Measurements from ENCODE around the gene HMGN4. TPM values are rescaled to one million over a fixed set of nuclear protein-coding genes. Genes with fewer than 3 reads are reported as not detected.

The HMGN4 gene
- total and polyA plus RNA-seq, 9 of the 15 experiments (the other 6 are each of a cell fraction or from before 2014, with no cell fraction given): 35.4 to 134 (median 94.1) TPM

DNA sequence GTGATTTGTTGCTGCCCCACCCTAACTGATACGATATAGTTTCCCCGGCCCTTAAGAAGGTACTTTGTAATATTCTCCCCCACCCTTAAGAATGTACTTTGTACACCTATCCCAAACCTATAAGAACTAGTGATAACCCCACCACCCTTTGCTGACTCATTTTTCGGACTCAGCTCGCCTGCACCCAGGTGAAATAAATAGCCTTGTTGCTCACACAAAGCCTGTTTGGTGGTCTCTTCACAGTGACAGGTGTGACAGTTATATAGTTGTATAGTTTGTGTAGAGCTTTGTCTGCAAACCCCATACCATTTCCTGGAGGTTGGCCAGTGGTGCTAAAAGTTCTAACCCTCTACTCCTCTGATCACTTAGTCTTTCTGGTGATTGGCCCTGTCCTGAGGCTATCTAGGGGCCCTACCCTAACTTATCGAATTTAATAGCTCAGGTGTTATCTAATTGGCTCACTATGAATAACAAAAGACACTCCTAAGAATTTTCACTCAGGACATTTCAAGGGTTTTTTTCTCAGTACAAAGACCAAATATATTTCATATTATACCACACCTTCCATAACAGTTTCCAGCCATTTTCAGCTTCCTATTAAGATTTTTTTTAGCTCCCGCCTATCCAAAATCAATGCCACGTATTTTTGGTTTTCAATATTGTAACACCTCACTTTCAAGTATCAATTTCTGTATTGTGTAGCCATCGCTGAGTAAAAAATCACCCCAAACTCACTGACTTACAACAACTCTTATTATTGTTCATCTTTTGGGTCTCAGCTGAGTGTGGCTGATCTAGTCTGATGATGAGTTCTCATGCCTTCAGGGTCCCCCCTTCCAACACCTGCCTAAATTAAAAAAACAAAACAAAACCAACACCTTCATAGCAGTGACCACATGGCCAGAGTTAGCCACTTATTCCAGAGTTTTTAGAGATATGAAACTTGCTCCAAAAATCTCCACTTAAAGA, 47.9 kb upstream of the HMGN4 start:
- TF ChIP-seq, protein P1, sequence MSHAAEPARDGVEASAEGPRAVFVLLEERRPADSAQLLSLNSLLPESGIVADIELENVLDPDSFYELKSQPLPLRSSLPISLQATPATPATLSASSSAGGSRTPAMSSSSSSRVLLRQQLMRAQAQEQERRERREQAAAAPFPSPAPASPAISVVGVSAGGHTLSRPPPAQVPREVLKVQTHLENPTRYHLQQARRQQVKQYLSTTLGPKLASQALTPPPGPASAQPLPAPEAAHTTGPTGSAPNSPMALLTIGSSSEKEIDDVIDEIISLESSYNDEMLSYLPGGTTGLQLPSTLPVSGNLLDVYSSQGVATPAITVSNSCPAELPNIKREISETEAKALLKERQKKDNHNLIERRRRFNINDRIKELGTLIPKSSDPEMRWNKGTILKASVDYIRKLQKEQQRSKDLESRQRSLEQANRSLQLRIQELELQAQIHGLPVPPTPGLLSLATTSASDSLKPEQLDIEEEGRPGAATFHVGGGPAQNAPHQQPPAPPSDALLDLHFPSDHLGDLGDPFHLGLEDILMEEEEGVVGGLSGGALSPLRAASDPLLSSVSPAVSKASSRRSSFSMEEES (CRISPR knock-in tag; IDR thresholded peaks at IDR 0.05): no peak
- TF ChIP-seq MCM3 (IDR thresholded peaks at IDR 0.05): no peak
- no peak for TF ChIP-seq STAT5A (IDR thresholded peaks at IDR 0.05; ENCODE audit: borderline replicate concordance, low read length)
- H3K36me3 ChIP-seq (ENCODE audit: control insufficient read depth, insufficient read depth, low read length): no peaks in the 10 kb centered on the region
- H3K9me3 ChIP-seq (replicated peaks; ENCODE audit: control insufficient read depth, insufficient read depth, low read depth, low read length): peaks cover 3% of the 10 kb centered on the region
- H3K4me2 ChIP-seq (ENCODE audit: insufficient read depth, low read length): no peak overlapping the region
- no TSS peak for BruUV-seq (replicated peaks)
- H3K4me1 ChIP-seq (replicated peaks in 1 of 2; ENCODE audit: control insufficient read depth in 2 of 2, insufficient read depth in 2 of 2, low read length in 2 of 2): peaks cover 8 to 33% of the 10 kb centered on the region in 2 experiments
- H3K27ac ChIP-seq (ENCODE audit: extremely low read depth, low read depth, low read length): no peak overlapping the region
- POLR2A ChIA-PET: interaction anchor here (1.1 to 2.4 kb wide), 6 partner anchors 9 to 301 kb away, joined by 3 to 11 read pairs (median 4); partner anchors contain the start of gene BTN1A1
- H4K20me1 ChIP-seq (replicated peaks; ENCODE audit: control insufficient read depth, insufficient read depth, low read length): no peaks in the 10 kb centered on the region
- H3K27me3 ChIP-seq (ENCODE audit: control insufficient read depth in 2 of 2, insufficient read depth in 2 of 2, low read length in 2 of 2): no peaks in the 10 kb centered on the region
- no peak for FAIRE-seq
- no peaks in the 10 kb centered on the region for H3K9me1 ChIP-seq (ENCODE audit: control insufficient read depth, insufficient read depth, low read length)
- no peaks in the 10 kb centered on the region for H3K79me2 ChIP-seq (ENCODE audit: control insufficient read depth, insufficient read depth, low read length)
- intact Hi-C loops (cut with micrococcal nuclease): no loop called here
- no peak overlapping the region for H2AFZ ChIP-seq (ENCODE audit: low read depth, low read length)
- WGBS (ENCODE audit: insufficient coverage, low coverage, missing lambda C conversion rate): 44% methylated on average over 8 of the region's 8 CpGs
- CTCF ChIA-PET (ENCODE audit: low intra/inter-chr PET ratio): no interaction called here
- ATAC-seq: no peak
- in situ Hi-C loops (cut with MboI): no loop called here
- 0 out of 4 replicates have a peak overlapping the region, but pooled peaks of 1 of the 2 experiments have one; percentile 6 for H3K9ac ChIP-seq (ENCODE audit: insufficient read depth in 1 of 2, low read depth in 2 of 2, low read length in 2 of 2)
- DNase-seq (ENCODE audit: extremely low read depth in 1 of 4, low spot score in 3 of 4): no peak
- no peak overlapping the region for H3K4me3 ChIP-seq

All from K562 (cell line).